Endothelial cell of umbilical vein (primary cell): ENCODE results near the gene KIAA0825. TPM values are rescaled to one million over a fixed set of nuclear protein-coding genes. Genes with fewer than 3 reads are reported as not detected.

Source experiments
- BruUV-seq: library from RNA; stranded (reverse); fragments of 400-500 nt; replicated peaks from 2 replicates; lab custom pipeline; 2021; lab: Mats Ljungman, UMichigan
- CTCF ChIA-PET: fragments of 300-600, 350-600 bp; sonication (Branson Sonifier 250); formaldehyde crosslinking; loops from one replicate; lab custom pipeline; 2021; ENCODE audit warnings: antibody characterized with exemption, inconsistent platforms; lab: Charles Lee
- POLR2A ChIA-PET: fragments of 300-600, 350-600 bp; sonication (Branson Sonifier 250); formaldehyde crosslinking; loops from one replicate; lab custom pipeline; 2021; ENCODE audit warnings: antibody characterized with exemption, inconsistent platforms; lab: Charles Lee
- DNase-seq: peaks from one replicate; pipeline ENCODE4 v3.0.0-alpha.2; 2011; ENCODE audit warnings: low read depth, low spot score
- FAIRE-seq: peaks from 2 replicates; lab custom pipeline; 2011; peaks lifted over from hg19 to GRCh38; lab: Jason Lieb, UNC
- H2AFZ ChIP-seq: 2 replicates; pipeline ENCODE4 v1.6.0; 2012; ENCODE audit warnings: low read depth, low read length, control low read depth, inconsistent platforms
- H3K27ac ChIP-seq: 2 replicates; pipeline ENCODE4 v1.5.1; 2011; ENCODE audit warnings: low read depth, mild to moderate bottlenecking, control low read depth, low read length, moderate library complexity; ENCODE audit not compliant: insufficient read depth
- H3K27me3 ChIP-seq, 2 experiments: 2 replicates each; pipeline versions ENCODE4 v1.6.0 to v1.6.1; 2011; ENCODE audit warnings: low read length in 2 of 2, mixed read lengths in 1 of 2; ENCODE audit not compliant: control insufficient read depth in 2 of 2, insufficient read depth in 2 of 2
- H3K36me3 ChIP-seq, 2 experiments: 2 replicates in 1 of 2; 3 replicates in 1 of 2; pipeline ENCODE4 v1.5.1; 2011; ENCODE audit warnings: low read length in 2 of 2, mild to moderate bottlenecking in 1 of 2, moderate library complexity in 1 of 2; ENCODE audit not compliant: control insufficient read depth in 2 of 2, insufficient read depth in 2 of 2; ENCODE audit errors: extremely low read depth in 1 of 2
- H3K4me1 ChIP-seq: 3 replicates; pipeline ENCODE4 v1.5.1; 2011; ENCODE audit warnings: mild to moderate bottlenecking, low read length; ENCODE audit not compliant: control insufficient read depth, insufficient read depth; ENCODE audit errors: extremely low read depth
- H3K4me2 ChIP-seq: 2 replicates; pipeline ENCODE4 v1.6.1; 2011; ENCODE audit warnings: low read length, control low read depth, mixed read lengths; ENCODE audit not compliant: insufficient read depth
- H3K4me3 ChIP-seq, 3 experiments: fragments of 200-600 bp in 1 of 3; sonication (generic), shearing (Covaris generic) in 1 of 3; replicated peaks in 1 of 3; 2 replicates each; pipeline ENCODE4 v1.5.1; 2011 to 2016; ENCODE audit warnings: control low read depth in 3 of 3, low read length in 3 of 3, mild to moderate bottlenecking in 2 of 3, inconsistent platforms in 1 of 3, low read depth in 1 of 3, moderate library complexity in 1 of 3; ENCODE audit not compliant: insufficient read depth in 1 of 3
- H3K79me2 ChIP-seq: 2 replicates; pipeline ENCODE4 v1.6.0; 2012; ENCODE audit warnings: low read length, inconsistent platforms; ENCODE audit not compliant: control insufficient read depth, insufficient read depth
- H3K9ac ChIP-seq: replicated peaks from 2 replicates; pipeline ENCODE3; 2011; ENCODE audit warnings: low read length, control low read depth; ENCODE audit not compliant: insufficient read depth; ENCODE audit errors: extremely low read depth
- H3K9me1 ChIP-seq: replicated peaks from 3 replicates; pipeline ENCODE4 v1.6.0; 2011; ENCODE audit warnings: mild to moderate bottlenecking, low read length; ENCODE audit not compliant: control insufficient read depth, insufficient read depth; ENCODE audit errors: extremely low read depth
- H3K9me3 ChIP-seq: replicated peaks from 2 replicates; pipeline ENCODE4 v1.5.1; 2012; ENCODE audit warnings: low read length, inconsistent platforms; ENCODE audit not compliant: control insufficient read depth, insufficient read depth
- H4K20me1 ChIP-seq: replicated peaks from 2 replicates; pipeline ENCODE3; 2011; ENCODE audit warnings: mild to moderate bottlenecking, low read length; ENCODE audit not compliant: control insufficient read depth, insufficient read depth; ENCODE audit errors: extremely low read depth
- EZH2 ChIP-seq: IDR thresholded peaks from 2 replicates; pipeline ENCODE4 v1.6.1; 2012; ENCODE audit warnings: borderline replicate concordance, low read depth, mild to moderate bottlenecking, moderate library complexity, low read length, inconsistent platforms; ENCODE audit not compliant: severe bottlenecking
- FOS ChIP-seq: IDR thresholded peaks from 2 replicates; pipeline ENCODE4 v1.6.1; 2011; ENCODE audit warnings: mild to moderate bottlenecking, low read length, moderate library complexity, borderline replicate concordance; ENCODE audit not compliant: insufficient read depth
- GATA2 ChIP-seq: IDR thresholded peaks from 2 replicates; pipeline ENCODE4 v1.7.0; 2011; ENCODE audit warnings: low read depth, mild to moderate bottlenecking, moderate library complexity, mixed read lengths, low read length; ENCODE audit not compliant: insufficient read length, insufficient read depth
- JUN ChIP-seq: IDR thresholded peaks from 2 replicates; pipeline ENCODE4 v1.6.1; 2011; ENCODE audit warnings: borderline replicate concordance, low read depth; ENCODE audit not compliant: insufficient read length, insufficient read depth
- MYC ChIP-seq: IDR thresholded peaks from one replicate; pipeline ENCODE4 v1.6.1; 2011; ENCODE audit warnings: mild to moderate bottlenecking, low read depth, low read length
- POLR2A ChIP-seq: IDR thresholded peaks from 2 replicates; pipeline ENCODE4 v1.6.1; 2012; ENCODE audit warnings: low read depth, mild to moderate bottlenecking, control low read depth, low read length
- POLR2AphosphoS5 ChIP-seq: IDR thresholded peaks from 2 replicates; pipeline ENCODE4 v1.6.1; 2012; ENCODE audit warnings: low read depth, mild to moderate bottlenecking, control low read depth, low read length, moderate library complexity; ENCODE audit not compliant: insufficient read depth
- dilution Hi-C: fragments of 300-500 bp; cut with MboI; formaldehyde crosslinking; loops from one replicate; pipeline ENCODE4 v1.15.0; 2019; ENCODE audit warnings: low sequenced_read_pairs; ENCODE audit not compliant: extremely low pct_ligation_motif_present
- intact Hi-C: fragments of 100-400 bp; cut with micrococcal nuclease; formaldehyde crosslinking; loops from one replicate; pipeline ENCODE4 v1.10.0; 2022
- polyA plus RNA-seq, 4 experiments: library from polyadenylated mRNA; depleted of rRNA in 3 of 4; stranded (reverse) in 3 of 4; unstranded in 1 of 4; fragments of >200 nt; gene quantifications; 2 replicates each; pipeline versions ENCODE4 v1.2.1 to v1.2.3, GENCODE V29; 2011 to 2012; ENCODE audit warnings: missing spikeins in 1 of 4
- total RNA-seq: library from RNA; stranded (reverse); gene quantifications from 2 replicates; pipeline ENCODE4 v1.2.3, GENCODE V29; 2021
- TF ChIP-seq, protein P1 (sequence below): IDR thresholded peaks from 2 replicates; pipeline ENCODE4 v1.6.1; 2011; ENCODE audit not compliant: insufficient read depth, insufficient read length
- TF ChIP-seq, protein P2 (sequence below), 2 donors: IDR thresholded peaks; 1 replicate in 1 of 2; 2 replicates in 1 of 2; pipeline ENCODE4 v1.5.1; 2011; ENCODE audit warnings: low read length in 2 of 2, mild to moderate bottlenecking in 2 of 2, moderate library complexity in 2 of 2, control low read depth in 1 of 2, inconsistent platforms in 1 of 2, low read depth in 1 of 2; ENCODE audit not compliant: insufficient read depth in 1 of 2; ENCODE audit errors: extremely low read depth in 1 of 2

The KIAA0825 gene
- total and polyA plus RNA-seq, 2 donors (not counting 3 experiments of a cell fraction or from before 2014, with no cell fraction given) = 0.15 to 1.1 TPM

- TF ChIP-seq EZH2 (no peak), JUN (no peak), POLR2A (no peak), GATA2 (no peak)
- TF ChIP-seq, protein P1, sequence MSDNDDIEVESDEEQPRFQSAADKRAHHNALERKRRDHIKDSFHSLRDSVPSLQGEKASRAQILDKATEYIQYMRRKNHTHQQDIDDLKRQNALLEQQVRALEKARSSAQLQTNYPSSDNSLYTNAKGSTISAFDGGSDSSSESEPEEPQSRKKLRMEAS = no peak
- Histone ChIP-seq H3K4me2 (no peak overlapping the region), H4K20me1 (no peaks in the 10 kb centered on the region), H3K4me1 (no peaks in the 10 kb centered on the region), H3K4me3 (no peak overlapping the region), H2AFZ (no peak overlapping the region), H3K79me2 (no peaks in the 10 kb centered on the region), H3K27ac (no peak overlapping the region), H3K9me3 (no peaks in the 10 kb centered on the region), H3K36me3 (no peaks in the 10 kb centered on the region), H3K9ac (no peak overlapping the region), H3K27me3 (no peaks in the 10 kb centered on the region), H3K9me1 (no peaks in the 10 kb centered on the region)
- dilution Hi-C loops (no loop called here), intact Hi-C loops (no loop called here)
- no peak for DNase-seq
- POLR2A ChIA-PET = no interaction called here
- BruUV-seq = no TSS peak
- CTCF ChIA-PET = interaction anchor here (1.1 to 1.2 kb wide), 2 partner anchors 19 to 26 kb away, joined by 3 to 4 read pairs; no protein-coding TSS in a partner anchor
- FAIRE-seq = no peak
Observed at GRCh38 chr5:94503677-94504076, 114.7 kb downstream of the KIAA0825 start.

DNA sequence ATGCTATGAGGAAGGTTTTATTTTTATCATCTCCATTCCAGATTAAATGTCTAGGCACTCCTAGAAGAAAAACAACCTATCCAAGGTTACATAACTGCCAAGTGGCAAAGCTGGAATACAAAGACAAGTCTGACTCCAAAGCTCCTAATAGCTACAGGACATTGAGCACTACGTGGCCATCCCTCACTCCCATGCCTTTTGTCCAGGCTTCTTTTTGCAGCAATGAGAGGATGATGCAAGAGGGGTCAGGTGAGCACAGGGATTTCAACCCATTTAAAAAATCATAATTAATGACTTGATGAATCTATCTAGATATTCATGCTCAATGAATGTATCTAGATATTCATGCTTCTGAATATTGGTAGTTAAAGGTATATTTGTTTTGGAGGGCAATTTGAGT lies 117.0 kb downstream of the KIAA0825 start:
- no peak overlapping the region for H3K4me3 ChIP-seq
- dilution Hi-C loops = no loop called here
- no peak for DNase-seq
- H3K9me1 ChIP-seq = no peaks in the 10 kb centered on the region
- intact Hi-C loops = no loop called here
- H3K4me2 ChIP-seq = no peak overlapping the region
- TF ChIP-seq POLR2A = no peak
- no peak for TF ChIP-seq FOS
- TF ChIP-seq, protein P2, sequence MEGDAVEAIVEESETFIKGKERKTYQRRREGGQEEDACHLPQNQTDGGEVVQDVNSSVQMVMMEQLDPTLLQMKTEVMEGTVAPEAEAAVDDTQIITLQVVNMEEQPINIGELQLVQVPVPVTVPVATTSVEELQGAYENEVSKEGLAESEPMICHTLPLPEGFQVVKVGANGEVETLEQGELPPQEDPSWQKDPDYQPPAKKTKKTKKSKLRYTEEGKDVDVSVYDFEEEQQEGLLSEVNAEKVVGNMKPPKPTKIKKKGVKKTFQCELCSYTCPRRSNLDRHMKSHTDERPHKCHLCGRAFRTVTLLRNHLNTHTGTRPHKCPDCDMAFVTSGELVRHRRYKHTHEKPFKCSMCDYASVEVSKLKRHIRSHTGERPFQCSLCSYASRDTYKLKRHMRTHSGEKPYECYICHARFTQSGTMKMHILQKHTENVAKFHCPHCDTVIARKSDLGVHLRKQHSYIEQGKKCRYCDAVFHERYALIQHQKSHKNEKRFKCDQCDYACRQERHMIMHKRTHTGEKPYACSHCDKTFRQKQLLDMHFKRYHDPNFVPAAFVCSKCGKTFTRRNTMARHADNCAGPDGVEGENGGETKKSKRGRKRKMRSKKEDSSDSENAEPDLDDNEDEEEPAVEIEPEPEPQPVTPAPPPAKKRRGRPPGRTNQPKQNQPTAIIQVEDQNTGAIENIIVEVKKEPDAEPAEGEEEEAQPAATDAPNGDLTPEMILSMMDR (IDR thresholded peaks at IDR 0.05; ENCODE audit: extremely low read depth in 1 of 2, insufficient read depth in 1 of 2, low read depth in 1 of 2, low read length in 2 of 2) = no peak
- no peak for TF ChIP-seq MYC
- no peak for TF ChIP-seq JUN
- TF ChIP-seq, protein P1 = no peak
- no peak for TF ChIP-seq GATA2
- no peak for TF ChIP-seq EZH2
- TF ChIP-seq POLR2AphosphoS5 = no peak
- H3K27me3 ChIP-seq = no peaks in the 10 kb centered on the region
- ChIA-PET POLR2A (no interaction called here), CTCF (interaction anchor here (1.2 kb wide), 1 partner anchor 24 kb away, joined by 3 read pairs; no protein-coding TSS in a partner anchor)
- FAIRE-seq = no peak
- no peaks in the 10 kb centered on the region for H3K79me2 ChIP-seq
- H2AFZ ChIP-seq = no peak overlapping the region
- no peaks in the 10 kb centered on the region for H3K4me1 ChIP-seq
- H3K9me3 ChIP-seq = no peaks in the 10 kb centered on the region
- no peak overlapping the region for H3K9ac ChIP-seq
- no peaks in the 10 kb centered on the region for H4K20me1 ChIP-seq
- no TSS peak for BruUV-seq
- H3K27ac ChIP-seq = no peak overlapping the region
- no peaks in the 10 kb centered on the region for H3K36me3 ChIP-seq
